DMS 273 (cell line): ENCODE data around the gene GYG1.
"Not testable (repeated sequence)": the region's sequence is repeated elsewhere in the genome, so short reads cannot be mapped to it uniquely, and the experiment has no call there.

Experiments
- DNase-seq: peaks from one replicate; lab custom pipeline; 2025; ENCODE audit not compliant: unreplicated experiment; lab: John Stamatoyannopoulos, UW

GYG1 gene

DNA sequence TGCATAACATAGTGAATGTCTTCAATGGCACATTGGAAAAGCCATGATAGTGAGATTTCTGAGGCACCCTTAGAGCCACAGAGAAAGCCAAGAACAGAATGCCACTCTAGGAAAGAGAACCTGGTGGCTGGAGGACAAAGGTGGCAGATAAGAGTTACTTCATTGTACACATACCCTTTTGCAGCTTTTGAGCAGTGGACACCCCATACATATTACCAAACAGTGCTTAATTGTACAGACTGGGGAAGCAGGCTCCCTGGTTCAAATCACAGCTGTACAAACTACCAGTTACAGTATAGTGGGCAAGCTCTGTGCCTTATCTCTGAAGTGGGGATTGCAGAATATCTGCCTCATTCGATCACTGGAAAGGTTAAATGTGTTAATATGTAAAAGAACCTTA lies 10.1 kb upstream of the GYG1 start:
- no peak for DNase-seq

DNA sequence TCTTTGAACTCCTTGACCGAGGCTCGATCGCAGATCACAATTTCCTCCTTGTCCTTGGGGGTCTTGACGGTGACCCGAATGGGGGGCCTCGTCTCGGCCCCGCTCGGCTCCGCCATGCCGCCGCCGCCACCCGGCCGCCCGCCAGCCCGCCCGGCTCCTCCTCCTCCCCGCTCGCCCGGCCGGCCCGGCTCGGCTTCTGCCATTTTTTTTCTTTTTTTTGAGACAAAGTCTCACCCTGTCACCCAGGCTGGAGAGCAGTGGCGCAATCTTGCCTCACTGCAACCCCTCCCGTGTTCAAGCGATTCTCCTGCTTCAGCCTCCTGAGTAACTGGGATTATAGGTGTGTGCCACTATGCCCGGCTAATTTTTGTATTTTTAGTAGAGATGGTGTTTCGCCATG lies 3.8 kb upstream of the GYG1 start:
- not testable (repeated sequence) for DNase-seq

DNA sequence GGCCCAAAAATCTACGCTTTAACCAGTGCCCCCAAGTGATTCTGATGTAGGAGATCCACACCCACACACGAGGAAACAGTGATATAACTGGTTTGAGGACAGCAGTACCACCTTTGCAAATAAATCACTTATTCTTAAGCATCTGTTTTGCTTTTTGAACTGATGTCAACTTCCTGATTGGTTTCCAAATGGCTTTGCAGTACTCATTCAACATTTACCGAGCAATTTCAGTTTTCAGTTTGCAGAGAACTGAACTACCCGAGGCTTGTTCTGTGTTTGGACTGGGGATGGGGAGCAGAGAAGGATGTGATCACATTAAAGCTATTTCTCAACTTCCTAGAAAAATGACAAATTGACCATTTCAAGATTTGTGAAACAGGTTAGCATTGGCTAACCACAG lies 1.1 kb upstream of the GYG1 start:
- no peak for DNase-seq

DNA sequence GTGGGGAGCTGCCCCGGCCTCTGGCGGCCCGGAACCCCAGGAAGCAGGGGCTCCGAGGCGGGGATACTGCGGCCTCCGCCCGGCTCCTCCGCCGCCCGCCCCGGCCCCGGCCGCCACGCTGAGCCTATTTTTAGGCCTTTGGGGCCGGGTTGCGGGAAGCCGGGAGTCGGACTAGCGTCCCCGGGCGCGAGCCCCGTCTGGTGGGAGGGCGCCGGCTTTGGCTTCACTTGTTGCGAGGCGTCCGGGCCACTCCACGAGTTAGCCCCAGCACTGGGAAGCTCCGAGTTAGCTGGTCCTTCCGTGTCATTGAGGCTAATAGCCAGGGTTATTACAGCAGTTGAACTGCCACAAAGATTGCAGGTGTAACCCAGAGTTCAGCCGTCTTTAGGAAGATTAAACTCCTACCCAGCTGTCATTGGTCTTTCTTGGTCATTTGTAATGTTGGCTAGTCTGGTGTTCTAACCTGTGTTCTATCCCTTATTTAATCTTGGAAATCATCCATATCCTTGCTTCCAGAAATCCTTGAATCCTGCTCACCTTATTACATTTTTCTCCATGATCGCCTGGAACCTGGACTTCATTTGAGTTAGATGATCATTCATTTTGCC lies 791 bp downstream of the GYG1 start:
- peak; percentile 82 for DNase-seq

DNA sequence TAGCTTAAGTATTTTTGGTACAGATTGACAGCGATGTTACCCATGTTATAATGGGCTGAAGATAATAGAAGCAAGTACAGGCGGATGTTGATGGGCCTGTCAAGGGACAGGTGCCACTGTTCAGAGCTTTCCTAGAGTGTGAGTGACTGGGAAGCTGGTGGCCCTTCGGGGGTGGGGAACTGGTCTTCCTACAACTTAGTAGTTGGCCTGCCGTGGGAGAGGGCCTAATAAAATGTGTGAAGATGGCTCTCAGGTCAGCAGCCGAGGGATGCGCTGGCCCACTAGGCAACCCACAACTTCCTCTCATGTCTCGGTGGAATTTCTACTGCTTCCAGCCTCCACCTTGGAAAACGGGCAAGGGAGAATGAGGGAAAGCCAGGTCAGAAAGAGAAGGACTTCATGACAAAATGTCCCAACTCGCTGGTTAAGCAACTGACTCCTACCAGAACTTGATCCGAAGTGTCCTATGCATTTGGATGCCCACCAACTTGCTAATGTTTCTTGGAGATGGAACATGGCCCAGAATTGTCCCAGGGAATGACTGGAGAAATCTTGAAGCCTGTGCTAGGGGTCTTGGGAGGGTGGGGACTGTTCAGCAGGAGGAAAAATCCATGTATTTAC lies 1.4 kb downstream of the GYG1 start:
- DNase-seq, result peak; percentile 22

DNA sequence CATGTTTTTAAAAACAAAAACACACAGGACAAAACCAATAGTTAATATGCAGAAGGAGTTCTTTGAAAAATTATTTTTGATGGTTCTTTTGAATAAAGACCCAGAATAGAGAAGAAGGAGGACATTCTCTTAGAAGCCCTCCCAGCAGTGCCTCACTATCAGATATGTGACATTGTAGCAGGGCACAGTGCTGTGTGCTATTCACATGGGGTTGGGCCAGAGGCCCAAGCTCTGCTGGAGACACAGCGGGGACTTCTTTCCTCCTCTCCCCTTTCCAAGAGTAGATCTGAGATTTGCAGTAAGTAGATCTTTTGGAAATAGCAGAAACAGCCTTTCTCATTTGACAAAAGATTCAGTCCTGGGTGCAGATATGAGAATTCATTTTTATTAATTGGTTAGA lies 6.3 kb downstream of the GYG1 start:
- no peak for DNase-seq

DNA sequence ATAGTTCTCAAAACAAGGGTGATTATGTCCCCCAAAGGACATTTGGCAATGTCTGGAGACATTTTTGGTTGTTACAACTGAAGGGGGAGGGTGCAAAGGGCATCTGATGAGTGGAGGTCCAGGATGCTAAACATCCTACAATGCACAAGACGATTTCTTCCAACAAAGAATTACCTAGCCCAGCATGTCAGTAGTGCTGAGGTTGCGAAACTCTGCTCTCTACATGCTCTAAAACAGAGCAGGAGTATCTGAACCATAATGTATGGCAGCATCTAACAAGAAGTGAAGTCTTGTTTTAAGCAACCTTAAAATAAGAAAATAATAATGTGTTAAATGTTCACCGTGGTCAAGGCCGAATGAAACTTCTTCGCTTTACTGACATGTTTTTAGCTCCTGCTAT lies 7.0 kb downstream of the GYG1 start:
- DNase-seq, result no peak

DNA sequence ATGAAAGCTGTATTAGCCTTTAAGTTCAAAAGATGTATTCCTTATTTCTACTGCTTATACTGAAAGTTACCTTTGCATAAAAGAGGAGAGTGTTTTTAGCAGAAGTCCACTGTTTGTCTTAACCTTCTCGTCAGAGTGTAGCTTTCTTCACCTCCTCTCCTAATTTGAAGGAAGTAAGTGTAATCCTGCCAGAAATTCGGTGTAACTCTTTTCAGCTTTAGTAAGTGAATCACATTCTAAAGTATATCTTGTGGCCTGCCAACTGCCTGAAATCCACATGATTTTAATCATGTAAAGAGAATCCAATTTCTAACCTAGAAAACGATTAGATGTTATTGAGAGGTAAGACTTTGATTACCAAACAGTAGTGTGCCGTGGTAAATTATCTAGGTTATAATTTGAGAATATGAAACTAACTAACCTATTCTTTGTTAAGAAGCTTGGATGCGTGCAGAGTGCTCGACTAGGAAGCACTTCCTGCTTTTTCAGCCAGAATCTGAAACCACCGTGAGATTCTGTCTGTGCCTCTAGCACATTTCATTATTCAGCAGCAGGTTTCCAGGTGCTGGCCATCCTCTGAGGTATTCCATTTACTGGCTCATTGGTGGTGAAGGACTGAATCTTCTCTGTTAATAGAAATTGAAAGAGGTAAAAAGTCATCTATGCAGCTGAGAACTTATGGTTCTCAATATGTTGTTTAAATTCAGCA lies 7.5 kb downstream of the GYG1 start:
- DNase-seq, result no peak

DNA sequence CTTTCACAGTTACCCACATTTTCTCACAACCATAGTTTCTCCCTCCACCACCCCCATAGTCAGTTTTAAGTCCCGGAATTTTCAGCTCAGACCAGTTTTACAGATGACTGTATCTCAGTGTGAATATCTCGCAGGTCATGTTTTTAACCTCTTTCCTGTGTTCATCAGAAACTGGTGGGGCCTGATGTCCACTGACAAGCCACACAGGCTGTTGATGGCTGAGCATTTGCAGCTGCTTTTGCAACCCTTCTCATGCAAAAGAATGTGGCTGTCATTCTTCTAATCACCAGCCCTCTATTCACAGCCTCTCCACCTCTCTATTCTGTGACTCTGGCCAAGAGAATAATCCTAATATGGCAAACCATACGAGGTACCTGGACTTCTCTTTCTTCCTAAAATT lies 8.5 kb downstream of the GYG1 start:
- no peak for DNase-seq

DNA sequence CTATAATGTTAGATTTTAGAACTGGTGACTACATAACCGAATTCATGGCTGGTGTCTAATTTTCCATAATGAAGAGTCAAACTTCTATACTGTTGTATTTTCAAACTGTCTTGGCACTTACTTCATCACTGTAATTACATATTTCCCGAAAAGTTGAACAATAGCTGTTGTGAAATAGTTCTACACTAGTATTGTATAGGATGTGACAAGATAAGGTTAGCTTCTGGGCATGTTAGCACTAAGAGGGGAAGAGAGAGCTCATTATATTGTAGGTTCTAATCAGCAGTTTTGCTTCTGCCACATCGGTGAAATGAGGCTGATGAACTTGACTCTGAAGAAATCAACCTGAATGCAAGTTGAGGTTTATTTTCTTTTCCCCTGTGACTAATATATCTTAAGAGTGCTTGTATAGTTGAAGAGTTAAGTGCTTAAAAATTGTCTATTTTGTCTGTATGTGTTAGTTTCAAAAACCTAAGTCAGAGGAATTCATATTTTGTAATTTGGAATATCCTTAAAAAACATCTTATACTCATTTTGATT lies 8.9 kb downstream of the GYG1 start:
- DNase-seq, result no peak

DNA sequence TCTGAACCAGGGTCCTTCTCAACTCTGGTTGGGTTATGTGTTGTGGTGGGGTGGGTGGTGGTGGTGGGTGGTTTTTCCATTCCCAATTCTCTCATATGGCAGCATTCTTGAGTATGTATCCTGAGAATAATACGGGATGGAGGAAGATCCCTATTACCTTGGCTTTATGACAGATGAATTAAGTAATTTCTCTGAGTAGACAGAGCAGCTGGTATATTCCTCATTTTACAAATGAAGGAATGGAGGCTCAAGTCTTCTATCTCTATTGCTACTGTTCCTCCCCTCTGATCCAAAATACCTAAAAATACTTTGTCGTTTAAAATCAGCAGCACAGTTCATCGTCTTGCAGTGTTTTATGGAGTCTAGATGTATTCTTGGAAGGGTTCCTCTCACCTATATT lies 10.4 kb downstream of the GYG1 start:
- DNase-seq, result no peak

DNA sequence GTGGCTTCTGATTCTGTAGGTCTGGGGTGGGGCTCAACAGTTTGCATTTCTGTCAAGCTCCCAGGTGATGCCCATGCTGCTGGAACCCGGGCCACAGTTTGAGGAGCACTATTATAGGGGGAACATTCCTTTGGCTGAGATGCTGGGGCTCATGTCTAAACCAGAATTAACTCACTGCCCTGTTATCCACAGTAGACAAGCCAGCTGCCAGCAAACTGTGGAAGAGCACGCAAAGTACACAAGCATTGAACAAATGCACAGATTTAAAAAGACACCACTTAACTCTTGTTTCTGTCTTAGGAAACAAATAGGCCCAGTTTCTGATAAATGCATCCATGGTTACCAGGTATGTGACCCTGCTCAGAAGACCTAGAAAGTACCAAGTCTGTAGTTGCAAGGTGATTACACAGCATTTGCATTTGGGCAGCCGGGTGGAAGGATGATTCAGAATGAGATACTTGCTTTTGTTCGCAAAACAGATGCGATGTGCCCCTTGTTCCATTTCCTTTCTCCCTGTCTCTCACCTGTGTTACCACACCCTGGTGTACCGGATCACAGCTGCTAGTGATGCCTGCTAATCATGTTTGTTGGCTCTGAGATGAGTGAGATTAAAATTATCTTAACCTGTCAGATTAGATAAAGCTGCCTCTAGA lies 12.4 kb downstream of the GYG1 start:
- no peak for DNase-seq

DNA sequence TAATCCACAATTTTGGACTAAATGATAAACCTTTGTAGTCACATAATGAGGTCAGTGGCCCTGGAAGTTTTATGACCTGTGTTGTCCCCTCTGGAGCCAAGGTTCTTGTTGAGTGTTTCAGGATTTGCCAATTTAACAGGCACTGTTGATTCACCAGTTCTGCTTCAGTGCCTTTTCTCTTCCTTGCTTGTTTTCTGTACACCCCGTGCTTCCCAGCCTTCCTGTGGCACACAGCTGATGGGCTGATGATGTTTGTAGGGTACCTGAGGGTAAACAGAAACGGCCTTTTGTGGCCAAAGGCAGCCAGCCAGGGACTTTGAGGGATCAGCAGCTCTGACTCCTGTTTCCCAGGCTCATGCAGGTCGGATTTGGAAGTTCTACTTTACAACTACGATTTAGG lies 13.3 kb downstream of the GYG1 start:
- no peak for DNase-seq

DNA sequence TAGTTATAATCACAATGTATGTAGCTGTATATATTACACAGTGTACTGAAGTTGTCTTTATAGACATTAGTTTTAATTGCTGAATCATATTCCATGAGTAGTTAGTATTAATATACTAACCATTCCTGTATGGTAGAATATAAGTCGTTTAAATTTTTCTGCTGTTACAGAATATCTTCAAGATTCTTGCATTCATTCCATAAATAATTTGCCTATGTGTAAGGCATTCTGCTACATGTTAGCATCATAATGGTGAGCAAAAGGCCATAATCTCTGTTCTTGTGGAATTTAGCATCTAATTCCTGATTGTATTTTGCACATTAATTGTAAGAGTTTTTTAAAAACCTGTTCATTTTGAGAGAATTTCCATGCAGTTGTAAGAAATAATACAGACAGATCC lies 14.1 kb downstream of the GYG1 start:
- DNase-seq, result no peak

DNA sequence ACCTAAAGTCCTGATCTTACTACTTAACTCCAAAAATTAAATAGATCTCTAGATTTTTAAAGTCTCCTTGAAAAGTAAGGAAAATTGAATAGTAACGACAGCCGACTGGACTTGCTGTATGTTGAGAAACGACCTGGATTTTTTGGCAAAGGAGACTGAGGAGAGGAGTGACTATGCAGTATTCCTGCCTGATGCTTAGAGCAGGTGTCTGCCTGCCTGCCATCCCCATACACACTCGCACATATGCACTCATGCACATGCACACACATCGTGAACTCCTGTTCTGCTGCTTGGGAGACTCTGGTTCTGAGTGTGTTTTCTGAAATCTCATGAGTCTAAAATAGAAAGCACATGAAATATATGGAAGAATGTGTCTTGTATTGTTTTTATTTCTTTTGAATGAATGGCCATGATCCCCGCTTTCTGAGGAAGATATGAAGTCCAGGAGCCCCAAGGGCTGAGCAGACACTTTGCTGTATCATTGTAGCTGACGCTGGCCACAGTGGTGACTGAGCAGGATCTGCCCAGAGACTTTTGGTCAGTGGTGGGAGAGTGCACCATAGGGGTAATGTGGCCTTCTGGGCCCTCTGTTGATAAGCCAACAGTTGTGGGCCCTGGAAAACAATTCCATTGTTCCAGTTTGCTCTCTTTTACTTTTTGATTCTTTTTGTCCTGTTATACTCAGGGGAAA lies 16.4 kb downstream of the GYG1 start:
- DNase-seq, result no peak

DNA sequence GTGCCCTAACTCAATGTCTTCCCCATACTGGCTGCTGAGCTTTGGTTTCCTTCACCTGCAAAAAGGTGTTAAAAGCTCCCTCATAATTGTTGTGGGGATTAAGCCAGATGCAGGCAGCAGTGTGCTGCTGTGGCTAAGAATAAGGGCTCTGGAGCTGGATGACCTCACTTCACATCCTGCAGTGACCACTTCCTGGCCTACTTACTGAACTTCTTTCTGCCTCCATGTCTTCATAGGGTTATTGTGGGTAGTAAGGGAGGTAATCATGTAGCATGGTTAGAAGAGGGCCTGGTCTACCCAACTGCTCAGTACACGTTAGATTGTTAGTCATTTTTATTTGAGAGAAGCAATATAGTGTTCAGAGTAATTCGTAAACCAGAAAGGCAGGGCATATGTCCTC lies 18.4 kb downstream of the GYG1 start:
- DNase-seq, result no peak

DNA sequence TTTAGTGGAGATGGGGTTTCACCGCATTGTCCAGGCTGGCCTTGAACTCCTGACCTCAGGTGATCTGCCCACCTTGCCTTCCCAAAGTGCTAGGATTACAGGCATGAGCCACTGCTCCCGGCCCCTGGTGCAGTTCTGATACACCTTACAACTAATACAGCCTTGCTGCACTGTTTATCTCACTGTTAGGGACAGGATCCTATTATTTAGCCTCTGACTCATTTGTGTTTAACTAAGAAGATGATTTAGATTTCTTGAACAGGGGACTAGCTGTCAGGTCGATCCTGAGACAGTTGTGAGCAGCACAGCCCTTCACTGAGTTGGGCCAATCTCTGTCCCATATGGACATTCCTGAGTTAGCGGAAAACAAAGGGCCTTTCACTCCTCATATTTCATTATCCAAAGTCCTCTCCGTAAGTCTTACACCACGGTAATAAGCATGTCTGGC lies 19.2 kb downstream of the GYG1 start:
- DNase-seq, result no peak

DNA sequence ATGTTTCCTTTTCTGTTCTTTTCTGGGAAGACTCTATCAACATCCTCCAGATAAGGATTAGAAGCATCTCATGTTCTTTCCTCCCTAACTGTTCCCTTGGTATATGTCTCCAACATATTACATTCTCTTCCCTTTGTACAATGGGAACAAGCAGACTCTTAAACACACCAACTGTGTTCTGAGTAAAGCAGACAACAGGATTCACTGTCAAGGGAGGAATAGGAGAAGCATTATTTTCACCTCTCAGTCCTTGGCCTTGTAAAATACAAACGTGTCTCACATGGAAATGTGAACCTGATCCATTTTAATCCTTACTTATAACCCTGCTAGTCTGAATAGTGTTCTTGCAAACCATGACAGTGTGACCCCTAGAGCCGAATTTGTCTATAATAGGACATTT lies 19.6 kb downstream of the GYG1 start:
- no peak for DNase-seq

DNA sequence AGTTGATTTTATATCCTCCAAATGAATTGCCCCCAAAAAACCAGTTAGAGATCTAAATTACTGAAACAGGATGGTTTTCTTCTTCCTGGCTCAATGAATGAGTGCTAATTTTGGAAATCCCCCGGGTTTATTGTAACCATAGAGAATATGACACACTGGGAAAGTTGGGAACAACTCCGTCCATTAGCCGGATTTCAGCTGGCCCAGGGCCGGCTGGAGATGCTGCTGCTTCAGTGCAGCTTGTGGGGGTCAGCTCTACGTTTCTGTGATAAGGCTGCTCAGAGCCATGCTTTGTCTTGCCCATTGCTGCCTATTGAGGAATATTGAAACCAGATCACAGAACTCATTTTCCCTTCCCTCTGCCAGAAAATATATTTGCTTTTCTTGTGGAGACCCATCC lies 20.3 kb downstream of the GYG1 start:
- DNase-seq, result no peak

DNA sequence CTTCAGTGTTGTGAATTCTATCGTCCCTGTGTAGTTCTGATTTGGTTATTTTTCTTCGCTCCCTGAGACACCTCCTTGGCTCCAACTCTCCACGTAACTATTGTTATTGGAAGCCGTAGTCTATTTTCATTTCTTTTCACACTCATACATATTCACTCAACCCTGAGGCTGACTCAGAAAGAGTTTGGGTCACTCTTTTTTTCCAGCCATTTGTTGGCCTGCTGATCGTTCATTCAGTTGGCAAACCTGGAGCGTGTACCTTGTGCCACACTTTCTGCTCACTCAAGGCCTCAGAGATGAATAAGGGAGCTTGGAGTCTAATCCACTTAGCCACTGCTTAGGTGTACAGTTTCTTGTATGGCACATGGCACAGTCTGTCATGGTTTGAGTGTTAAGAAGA lies 22.4 kb downstream of the GYG1 start:
- no peak for DNase-seq

DNA sequence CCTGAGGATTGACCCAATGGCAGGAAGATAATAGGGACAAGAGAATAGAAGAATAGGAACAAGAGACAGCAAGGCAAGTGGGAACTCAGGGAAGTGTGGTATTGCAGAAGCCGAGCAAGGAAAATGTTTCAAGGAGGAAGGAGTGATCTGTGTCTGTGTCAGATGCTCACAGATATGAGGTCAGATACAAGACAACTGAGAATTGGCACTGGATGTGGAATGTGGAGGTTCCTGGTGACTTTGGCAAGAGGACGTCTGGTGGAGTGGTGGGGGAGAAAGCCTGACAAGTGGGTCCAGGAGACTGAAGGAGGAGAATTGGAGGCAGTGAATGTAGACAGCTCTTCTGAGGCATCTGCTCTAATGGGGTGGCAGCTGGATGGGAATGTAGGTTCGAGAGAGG lies 24.1 kb downstream of the GYG1 start:
- no peak for DNase-seq
